K562 (cell line): ENCODE data around the gene ITPR1. TPM values are rescaled to one million over a fixed set of nuclear protein-coding genes. Genes with fewer than 3 reads are reported as not detected.

ENCODE experiments used
- ATAC-seq: fragments of 200-7000 bp; cut with Tn5 transposase; 3 replicates; pipeline ENCODE4 v1.9.1; 2020; ENCODE audit warnings: moderate library complexity
- BruUV-seq: library from RNA; stranded (reverse); fragments of 400-500 nt; replicated peaks from 2 replicates; lab custom pipeline; 2021; lab: Mats Ljungman, UMichigan
- CTCF ChIA-PET: fragments of 300-600 bp; formaldehyde crosslinking; extraction: SDS; loops from one replicate; lab custom pipeline; 2021; ENCODE audit warnings: low intra/inter-chr PET ratio; lab: Yijun Ruan, JAX
- POLR2A ChIA-PET: fragments of 300-600, 350-650 bp; sonication (Branson Sonifier 250); formaldehyde crosslinking; extraction: SDS; loops from one replicate; lab custom pipeline; 2021; ENCODE audit warnings: antibody characterized with exemption, inconsistent platforms; lab: Yijun Ruan, JAX
- DNase-seq, 4 experiments: peaks; one replicate each; pipeline versions ENCODE4 v3.0.0 to v3.0.0-alpha.2; 2011 to 2018; ENCODE audit warnings: low spot score in 3 of 4, mixed read lengths in 3 of 4; ENCODE audit errors: extremely low read depth in 1 of 4
- FAIRE-seq: peaks from 2 replicates; lab custom pipeline; 2011; peaks lifted over from hg19 to GRCh38; lab: Jason Lieb, UNC
- H2AFZ ChIP-seq: 2 replicates; pipeline ENCODE4 v1.6.0; 2011; ENCODE audit warnings: low read depth, low read length, control low read depth, inconsistent platforms
- H3K27ac ChIP-seq: fragments of 200-600 bp; 3 replicates; pipeline ENCODE4 v1.8.0; 2011; ENCODE audit warnings: low read depth, mild to moderate bottlenecking, control low read depth, inconsistent platforms, low read length, moderate library complexity, mixed read lengths; ENCODE audit errors: extremely low read depth
- H3K27me3 ChIP-seq, 2 experiments: fragments of 300-600 bp in 1 of 2; 2 replicates in 1 of 2; 3 replicates in 1 of 2; pipeline versions ENCODE4 v1.6.0 to v1.8.0; 2011; ENCODE audit warnings: inconsistent platforms in 2 of 2, low read length in 2 of 2, mild to moderate bottlenecking in 1 of 2, mixed read lengths in 1 of 2, moderate library complexity in 1 of 2; ENCODE audit not compliant: control insufficient read depth in 2 of 2, insufficient read depth in 2 of 2
- H3K36me3 ChIP-seq: fragments of 300-600 bp; 3 replicates; pipeline ENCODE4 v1.8.0; 2011; ENCODE audit warnings: mild to moderate bottlenecking, low read length, inconsistent platforms; ENCODE audit not compliant: control insufficient read depth, insufficient read depth
- H3K4me1 ChIP-seq, 2 experiments: fragments of 200-600 bp in 1 of 2; replicated peaks in 1 of 2; 2 replicates in 1 of 2; 3 replicates in 1 of 2; pipeline versions ENCODE4 v1.5.1 to v1.8.0; 2011; ENCODE audit warnings: inconsistent platforms in 2 of 2, low read length in 2 of 2, mild to moderate bottlenecking in 1 of 2, mixed read lengths in 1 of 2, moderate library complexity in 1 of 2; ENCODE audit not compliant: control insufficient read depth in 2 of 2, insufficient read depth in 2 of 2
- H3K4me2 ChIP-seq: 2 replicates; pipeline ENCODE4 v1.6.1; 2011; ENCODE audit warnings: low read length, control low read depth, inconsistent platforms, mixed read lengths; ENCODE audit not compliant: insufficient read depth
- H3K4me3 ChIP-seq: fragments of 200-600 bp; sonication (generic), shearing (Covaris generic); 2 replicates; pipeline ENCODE4 v1.5.1; 2016; ENCODE audit warnings: control low read depth, inconsistent platforms
- H3K79me2 ChIP-seq: fragments of 200-600 bp; 3 replicates; pipeline ENCODE4 v1.8.0; 2011; ENCODE audit warnings: low read length, inconsistent platforms; ENCODE audit not compliant: control insufficient read depth, insufficient read depth
- H3K9ac ChIP-seq, 2 experiments: 2 replicates each; pipeline versions ENCODE4 v1.6.0 to v1.6.1; 2011; ENCODE audit warnings: low read depth in 2 of 2, low read length in 2 of 2, control low read depth in 1 of 2, inconsistent platforms in 1 of 2, mild to moderate bottlenecking in 1 of 2, mixed read lengths in 1 of 2; ENCODE audit not compliant: insufficient read depth in 1 of 2
- H3K9me1 ChIP-seq: one replicate; pipeline ENCODE4 v1.6.0; 2011; ENCODE audit warnings: inconsistent platforms, mild to moderate bottlenecking, low read length, moderate library complexity; ENCODE audit not compliant: control insufficient read depth, insufficient read depth
- H3K9me3 ChIP-seq: replicated peaks from 2 replicates; pipeline ENCODE4 v1.5.1; 2011; ENCODE audit warnings: low read depth, low read length, inconsistent platforms; ENCODE audit not compliant: control insufficient read depth, insufficient read depth
- H4K20me1 ChIP-seq: replicated peaks from 2 replicates; pipeline ENCODE4 v1.6.1; 2011; ENCODE audit warnings: low read length, inconsistent platforms, mixed read lengths; ENCODE audit not compliant: control insufficient read depth, insufficient read depth
- CEBPB ChIP-seq: fragments of 450-650 bp; IDR thresholded peaks from 2 replicates; pipeline ENCODE4 v1.6.1; 2016; ENCODE audit warnings: missing genetic modification characterization, missing compliant biosample characterization
- CEBPG ChIP-seq, 3 experiments: fragments of 200-800 bp in 1 of 3; sonication (Bioruptor generic) in 1 of 3; sonication (generic) in 1 of 3; formaldehyde crosslinking in 1 of 3; IDR thresholded peaks in 2 of 3; conservative IDR thresholded peaks in 1 of 3; 2 replicates each; pipeline versions ENCODE4 v1.6.1 to v1.8.0; 2016 to 2022; ENCODE audit warnings: missing compliant biosample characterization in 2 of 3, missing genetic modification characterization in 2 of 3, mild to moderate bottlenecking in 1 of 3, missing genetic modification reagents in 1 of 3
- DIDO1 ChIP-seq: fragments of 450-650 bp; IDR thresholded peaks from 2 replicates; pipeline ENCODE4 v1.6.1; 2016; ENCODE audit warnings: low read depth, missing biosample characterization, missing genetic modification characterization
- MAZ ChIP-seq, 2 experiments: fragments of 450-650 bp in 1 of 2; sonication (generic) in 1 of 2; formaldehyde crosslinking; IDR thresholded peaks in 1 of 2; conservative IDR thresholded peaks in 1 of 2; 2 replicates each; pipeline versions ENCODE4 v1.4.0 to v1.5.0; 2020; ENCODE audit warnings: mild to moderate bottlenecking in 1 of 2, missing genetic modification reagents in 1 of 2
- WGBS: fragments of 100-300 bp; shearing (Covaris generic); methylation state at CpG from one replicate; pipeline ENCODE4 v1.1.6; 2016; ENCODE audit warnings: low coverage, mixed read lengths; ENCODE audit not compliant: insufficient coverage; ENCODE audit errors: missing lambda C conversion rate; 5-methylcytosine and 5-hydroxymethylcytosine counted together
- in situ Hi-C: fragments of 300-500 bp; cut with MboI; formaldehyde crosslinking; loops from 4 replicates; pipeline ENCODE4 v1.15.0; 2018; ENCODE audit warnings: inconsistent platforms, mixed read lengths
- intact Hi-C: fragments of 100-400 bp; cut with micrococcal nuclease; formaldehyde crosslinking; loops from 2 replicates; pipeline ENCODE4 v1.14.2; 2022
- polyA plus RNA-seq, 8 experiments: library from polyadenylated mRNA; depleted of rRNA in 4 of 8; stranded (reverse) in 5 of 8; unstranded in 3 of 8; fragments of >200 nt; fragmentation: Nextera tagmentation in 2 of 8; fragmentation: Illumina TruSeq in 1 of 8; extraction: Ambion mirVana in 2 of 8; extraction: Trizol in 1 of 8; gene quantifications; 2 replicates each; pipeline versions ENCODE4 v1.2.1 to v1.2.3, GENCODE V29; 2011 to 2014; ENCODE audit warnings: inconsistent platforms in 1 of 8, missing spikeins in 1 of 8
- total RNA-seq, 7 experiments: library from RNA; depleted of rRNA in 6 of 7; stranded (reverse); fragments of >200 nt in 6 of 7; fragmentation: Illumina TruSeq in 2 of 7; extraction: Trizol in 2 of 7; gene quantifications; 2 replicates each; pipeline versions ENCODE4 v1.2.1 to v1.2.3, GENCODE V29; 2011 to 2021; ENCODE audit warnings: low replicate concordance in 1 of 7
- TF ChIP-seq, protein P1 (sequence below): fragments of 450-650 bp; formaldehyde crosslinking; IDR thresholded peaks from 2 replicates; pipeline ENCODE4 v1.4.0; 2020; ENCODE audit warnings: mild to moderate bottlenecking, mixed read lengths

Gene ITPR1
- total and polyA plus RNA-seq, 9 of the 15 experiments (the other 6 are each of a cell fraction or from before 2014, with no cell fraction given), result 22.4 to 40.0 (median 27.4) TPM

DNA sequence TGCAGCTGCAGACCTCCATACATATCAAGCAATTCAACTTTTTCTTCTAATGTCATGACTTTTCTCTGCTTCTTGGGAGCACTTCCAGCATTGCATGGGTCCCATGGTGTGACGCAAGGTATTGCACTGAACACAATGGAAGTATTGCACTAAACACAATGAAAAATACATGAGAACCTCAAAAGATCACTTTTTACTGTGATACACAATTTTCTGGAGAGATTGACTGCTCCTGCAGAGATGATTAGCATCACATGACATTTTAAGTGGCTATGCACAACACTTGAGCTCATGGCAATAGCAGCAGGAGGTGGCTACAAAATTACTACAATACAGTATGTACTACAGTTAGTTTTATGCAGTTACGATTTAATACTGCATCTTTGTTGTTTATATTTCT is 372.6 kb downstream of the ITPR1 start:
- intact Hi-C loops, result no loop called here

More for the DNA sequence above, 372.6 kb downstream of the ITPR1 start:
- no peak for ATAC-seq
- WGBS, result 93% methylated on average over 2 of the region's 2 CpGs
- Histone ChIP-seq H3K9me3 (peaks cover 5% of the 10 kb centered on the region; the same call in 1 of the 2 replicates), H2AFZ (no peak overlapping the region), H3K27ac (no peak overlapping the region), H4K20me1 (no peaks in the 10 kb centered on the region), H3K36me3 (no peaks in the 10 kb centered on the region), H3K4me3 (no peak overlapping the region), H3K4me2 (no peak overlapping the region), H3K9me1 (no peaks in the 10 kb centered on the region), H3K9ac (no peak overlapping the region), H3K27me3 (no peaks in the 10 kb centered on the region), H3K4me1 (peaks cover 23 to 34% of the 10 kb centered on the region in 2 experiments), H3K79me2 (peaks cover 8% of the 10 kb centered on the region; the same call in 2 of the 3 replicates)
- DNase-seq, result no peak
- ChIA-PET POLR2A (no interaction called here), CTCF (interaction anchor here (1.4 kb wide), 1 partner anchor 144 kb away, joined by 3 read pairs; no protein-coding TSS in a partner anchor)
- no TSS peak for BruUV-seq
- in situ Hi-C loops, result no loop called here
- peak; percentile 63 for TF ChIP-seq CEBPB (tag)
- TF ChIP-seq DIDO1 (tag), result no peak
- TF ChIP-seq CEBPG (CRISPR knock-in tag; IDR thresholded peaks at IDR 0.05), result 0 out of 2 replicates have a peak, but pooled peaks have one; percentile 15
- peak in 1 of 2 experiments; percentile 38; a peak in 1 of 4 replicates for TF ChIP-seq CEBPG (tag; conservative IDR thresholded peaks at IDR 0.05 in 1 of 2, IDR thresholded peaks at IDR 0.05 in 1 of 2)
- TF ChIP-seq, protein P1, sequence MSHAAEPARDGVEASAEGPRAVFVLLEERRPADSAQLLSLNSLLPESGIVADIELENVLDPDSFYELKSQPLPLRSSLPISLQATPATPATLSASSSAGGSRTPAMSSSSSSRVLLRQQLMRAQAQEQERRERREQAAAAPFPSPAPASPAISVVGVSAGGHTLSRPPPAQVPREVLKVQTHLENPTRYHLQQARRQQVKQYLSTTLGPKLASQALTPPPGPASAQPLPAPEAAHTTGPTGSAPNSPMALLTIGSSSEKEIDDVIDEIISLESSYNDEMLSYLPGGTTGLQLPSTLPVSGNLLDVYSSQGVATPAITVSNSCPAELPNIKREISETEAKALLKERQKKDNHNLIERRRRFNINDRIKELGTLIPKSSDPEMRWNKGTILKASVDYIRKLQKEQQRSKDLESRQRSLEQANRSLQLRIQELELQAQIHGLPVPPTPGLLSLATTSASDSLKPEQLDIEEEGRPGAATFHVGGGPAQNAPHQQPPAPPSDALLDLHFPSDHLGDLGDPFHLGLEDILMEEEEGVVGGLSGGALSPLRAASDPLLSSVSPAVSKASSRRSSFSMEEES (CRISPR knock-in tag), result peak; percentile 87
- no peak for TF ChIP-seq MAZ (CRISPR knock-in tag; conservative IDR thresholded peaks at IDR 0.05 in 1 of 2, IDR thresholded peaks at IDR 0.05 in 1 of 2)
- no peak for FAIRE-seq
